Measurements from ENCODE around the gene KLK7. TPM values are rescaled to one million over a fixed set of nuclear protein-coding genes. Genes with fewer than 3 reads are reported as not detected.

Gene KLK7
- total and polyA plus RNA-seq, 12 donors: 0.04 TPM; not detected in 11

DNA sequence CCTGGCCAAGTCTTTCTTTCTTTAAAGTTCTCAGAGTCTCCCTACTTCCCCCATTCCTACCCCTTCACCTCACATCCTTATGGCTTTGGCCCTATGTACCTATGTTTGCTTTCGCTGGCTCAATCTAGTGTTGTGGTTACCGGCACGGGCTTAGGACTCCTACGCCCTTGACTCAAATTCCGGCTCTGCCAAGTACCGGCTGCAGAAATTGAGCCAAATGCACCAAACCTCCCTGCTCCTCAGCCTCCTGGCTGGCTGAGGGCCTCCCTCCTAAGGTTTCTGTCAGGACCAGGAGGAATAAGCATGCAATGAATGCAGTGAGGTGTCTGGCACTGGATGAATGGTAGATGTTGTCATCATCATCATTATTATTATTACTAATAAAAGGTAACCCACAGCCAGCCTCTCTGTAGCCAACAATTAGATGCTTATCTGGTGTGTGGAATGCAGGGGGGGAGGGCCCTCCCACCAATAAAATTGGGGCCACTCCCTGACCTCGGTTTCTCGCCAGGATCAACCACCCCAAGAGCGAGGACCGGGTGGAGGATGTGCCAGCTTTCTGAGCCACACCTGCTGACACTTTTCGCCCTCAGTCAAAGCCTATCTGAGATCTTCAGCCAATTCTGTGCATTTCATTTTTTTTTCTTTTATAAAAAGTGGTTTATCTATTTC lies 51.6 kb downstream of the KLK7 start:
- intact Hi-C loops (cut with DNase I): loop anchor here in 7 of 10 donors (5.0 to 10.0 kb wide), 7 partner anchors 73 to 240 kb away; partner anchors contain the start of genes KLK10 (in 1 of the 7) and KLK8 (in 1 of the 7)
- Histone ChIP-seq H3K27me3 (peaks cover 0 to 73% (median 45%) of the 10 kb centered on the region in 7 donors), H3K9me3 (no peaks in the 10 kb centered on the region)

DNA sequence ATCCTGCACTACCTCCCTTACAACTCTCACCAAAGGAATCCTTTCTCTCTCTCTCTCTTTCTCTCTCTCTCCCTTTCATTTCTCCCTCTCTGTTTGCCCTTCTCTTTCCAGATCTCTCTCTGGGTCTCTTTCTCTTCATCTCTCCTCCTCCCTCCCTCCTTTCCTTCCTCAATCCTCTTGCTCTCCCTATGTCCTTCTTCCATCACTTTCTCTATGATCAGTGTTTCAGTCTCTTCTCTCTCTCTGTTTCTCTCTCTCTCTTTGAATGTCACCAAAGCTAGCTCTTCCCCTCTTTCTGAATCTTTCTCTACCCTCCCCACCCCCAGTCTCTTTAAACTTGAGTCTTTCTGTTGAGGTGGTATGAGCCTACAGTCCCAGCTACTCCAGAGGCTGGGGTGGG lies 52.7 kb downstream of the KLK7 start:
- intact Hi-C loops (cut with DNase I): loop anchor here in 7 of 10 donors (5.0 to 10.0 kb wide), 7 partner anchors 74 to 241 kb away; partner anchors contain the start of genes KLK10 (in 1 of the 7) and KLK8 (in 1 of the 7)
- no peak for ATAC-seq
- TF ChIP-seq, protein P1, sequence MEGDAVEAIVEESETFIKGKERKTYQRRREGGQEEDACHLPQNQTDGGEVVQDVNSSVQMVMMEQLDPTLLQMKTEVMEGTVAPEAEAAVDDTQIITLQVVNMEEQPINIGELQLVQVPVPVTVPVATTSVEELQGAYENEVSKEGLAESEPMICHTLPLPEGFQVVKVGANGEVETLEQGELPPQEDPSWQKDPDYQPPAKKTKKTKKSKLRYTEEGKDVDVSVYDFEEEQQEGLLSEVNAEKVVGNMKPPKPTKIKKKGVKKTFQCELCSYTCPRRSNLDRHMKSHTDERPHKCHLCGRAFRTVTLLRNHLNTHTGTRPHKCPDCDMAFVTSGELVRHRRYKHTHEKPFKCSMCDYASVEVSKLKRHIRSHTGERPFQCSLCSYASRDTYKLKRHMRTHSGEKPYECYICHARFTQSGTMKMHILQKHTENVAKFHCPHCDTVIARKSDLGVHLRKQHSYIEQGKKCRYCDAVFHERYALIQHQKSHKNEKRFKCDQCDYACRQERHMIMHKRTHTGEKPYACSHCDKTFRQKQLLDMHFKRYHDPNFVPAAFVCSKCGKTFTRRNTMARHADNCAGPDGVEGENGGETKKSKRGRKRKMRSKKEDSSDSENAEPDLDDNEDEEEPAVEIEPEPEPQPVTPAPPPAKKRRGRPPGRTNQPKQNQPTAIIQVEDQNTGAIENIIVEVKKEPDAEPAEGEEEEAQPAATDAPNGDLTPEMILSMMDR (IDR thresholded peaks at IDR 0.05): no peak
- DNase-seq: no peak
- Histone ChIP-seq H3K4me1 (no peaks in the 10 kb centered on the region), H3K27ac (no peak overlapping the region), H3K9me3 (no peaks in the 10 kb centered on the region), H3K4me3 (no peak overlapping the region), H3K27me3 (peaks cover 0 to 84% (median 51%) of the 10 kb centered on the region in 7 donors), H3K36me3 (no peaks in the 10 kb centered on the region)

More for the DNA sequence above, 51.6 kb downstream of the KLK7 start:
- Histone ChIP-seq H3K27ac (no peak overlapping the region), H3K36me3 (no peaks in the 10 kb centered on the region), H3K4me1 (no peaks in the 10 kb centered on the region), H3K4me3 (no peak overlapping the region)
- no peak for DNase-seq
- TF ChIP-seq, protein P1 (IDR thresholded peaks at IDR 0.05): no peak
- 80 to 87% methylated on average over 11 of the region's 11 CpGs for WGBS, 2 donors
- ATAC-seq: no peak

DNA sequence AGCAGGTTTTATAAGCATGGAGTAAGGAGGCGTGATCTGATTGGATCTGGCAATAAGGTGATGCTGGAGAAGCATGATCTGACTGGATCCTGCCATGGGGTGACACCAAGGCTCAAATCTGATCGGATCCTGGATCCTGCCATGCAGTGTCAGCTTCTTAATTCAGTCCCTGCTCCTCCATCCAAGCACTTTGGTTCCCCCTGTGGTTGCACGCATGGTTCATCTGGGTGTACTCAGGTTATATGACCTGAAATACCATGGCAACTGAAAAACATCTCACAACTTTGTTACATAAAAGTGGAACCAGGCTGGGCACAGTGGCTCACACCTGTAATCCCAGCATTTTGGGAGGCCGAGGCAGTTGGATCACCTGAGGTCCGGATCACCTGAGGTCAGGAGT lies 54.9 kb downstream of the KLK7 start:
- H3K4me3 ChIP-seq: no peak overlapping the region
- no peak for DNase-seq
- ATAC-seq: no peak
- no peaks in the 10 kb centered on the region for H3K4me1 ChIP-seq
- no peak overlapping the region for H3K27ac ChIP-seq
- WGBS, 2 donors: 81 to 83% methylated on average over 5 of the region's 5 CpGs
- TF ChIP-seq, protein P1 (IDR thresholded peaks at IDR 0.05): no peak
- intact Hi-C loops (cut with DNase I): loop anchor here in 4 of 10 donors (2.0 to 10.0 kb wide), 5 partner anchors 163 to 394 kb away; no protein-coding TSS in a partner anchor
- no peaks in the 10 kb centered on the region for H3K9me3 ChIP-seq
- no peaks in the 10 kb centered on the region for H3K36me3 ChIP-seq
- peaks cover 0 to 91% (median 56%) of the 10 kb centered on the region in 7 donors for H3K27me3 ChIP-seq

Other genes starting within 250 kb of the KLK7 start
- not detected for gene GPR32, start 213.5 kb downstream of the KLK7 start, total RNA-seq
- gene GPR32, start 213.5 kb downstream of the KLK7 start, polyA plus RNA-seq: not detected
- not detected for gene ACP4, start 193.5 kb downstream of the KLK7 start, total RNA-seq
- not detected for gene ACP4, start 193.5 kb downstream of the KLK7 start, polyA plus RNA-seq
- under 1 TPM in 6 of 10 donors, not detected in 4; 0.42 to 0.85 (median 0.64) TPM for gene KLK1, start 160.1 kb downstream of the KLK7 start, total RNA-seq
- gene KLK1, start 160.1 kb downstream of the KLK7 start, polyA plus RNA-seq: under 1 TPM; 0.39 to 0.80 TPM
- not detected for gene KLK15, start 150.3 kb downstream of the KLK7 start, total RNA-seq
- not detected for gene KLK15, start 150.3 kb downstream of the KLK7 start, polyA plus RNA-seq
- gene KLK3, start 129.0 kb downstream of the KLK7 start, total RNA-seq: not detected
- gene KLK3, start 129.0 kb downstream of the KLK7 start, polyA plus RNA-seq: not detected
- not detected for gene KLK2, start 110.5 kb downstream of the KLK7 start, total RNA-seq
- gene KLK2, start 110.5 kb downstream of the KLK7 start, polyA plus RNA-seq: not detected
- not detected for gene KLK4, start 72.5 kb downstream of the KLK7 start, total RNA-seq
- not detected for gene KLK4, start 72.5 kb downstream of the KLK7 start, polyA plus RNA-seq
- not detected for gene KLK5, start 30.9 kb downstream of the KLK7 start, total RNA-seq
- not detected for gene KLK5, start 30.9 kb downstream of the KLK7 start, polyA plus RNA-seq
- gene KLK6, start 14.3 kb downstream of the KLK7 start, total RNA-seq: not detected
- gene KLK6, start 14.3 kb downstream of the KLK7 start, polyA plus RNA-seq: not detected
- gene KLK8, start 17.7 kb upstream of the KLK7 start, total RNA-seq: not detected
- not detected for gene KLK8, start 17.7 kb upstream of the KLK7 start, polyA plus RNA-seq
- gene KLK10, start 35.8 kb upstream of the KLK7 start, total RNA-seq: 1 to 10 TPM in 1 of 10 donors, under 1 TPM in 4, not detected in 5; 0.16 to 1.8 (median 0.38) TPM
- under 1 TPM in 1 of 2 donors, not detected in 1; 0.49 TPM for gene KLK10, start 35.8 kb upstream of the KLK7 start, polyA plus RNA-seq
- gene KLK11, start 42.7 kb upstream of the KLK7 start, total RNA-seq: under 1 TPM in 4 of 10 donors, not detected in 6; 0.27 to 0.46 (median 0.36) TPM
- gene KLK11, start 42.7 kb upstream of the KLK7 start, polyA plus RNA-seq: under 1 TPM; 0.51 to 0.59 TPM
- gene KLK12, start 51.1 kb upstream of the KLK7 start, total RNA-seq: not detected
- gene KLK12, start 51.1 kb upstream of the KLK7 start, polyA plus RNA-seq: not detected
- under 1 TPM in 1 of 10 donors, not detected in 9; 0.32 TPM for gene KLK13, start 81.2 kb upstream of the KLK7 start, total RNA-seq
- 1 to 10 TPM in 1 of 2 donors, not detected in 1; 1.3 TPM for gene KLK13, start 81.2 kb upstream of the KLK7 start, polyA plus RNA-seq
- 1 to 10 TPM in 1 of 10 donors, under 1 TPM in 5, not detected in 4; 0.26 to 1.2 (median 0.58) TPM for gene KLK14, start 99.0 kb upstream of the KLK7 start, total RNA-seq
- gene KLK14, start 99.0 kb upstream of the KLK7 start, polyA plus RNA-seq: under 1 TPM; 0.20 to 0.44 TPM
- 1 to 10 TPM; 2.0 to 5.6 (median 3.2) TPM for gene CTU1, start 124.5 kb upstream of the KLK7 start, total RNA-seq
- 1 to 10 TPM; 2.6 to 4.1 TPM for gene CTU1, start 124.5 kb upstream of the KLK7 start, polyA plus RNA-seq
- 1 to 10 TPM in 6 of 10 donors, under 1 TPM in 3, not detected in 1; 0.41 to 7.0 (median 1.1) TPM for gene SIGLEC9, start 141.0 kb upstream of the KLK7 start, total RNA-seq
- 1 to 10 TPM; 1.0 to 1.8 TPM for gene SIGLEC9, start 141.0 kb upstream of the KLK7 start, polyA plus RNA-seq
- 1 to 10 TPM in 2 of 10 donors, under 1 TPM in 6, not detected in 2; 0.15 to 2.9 (median 0.56) TPM for gene SIGLEC7, start 158.4 kb upstream of the KLK7 start, total RNA-seq
- gene SIGLEC7, start 158.4 kb upstream of the KLK7 start, polyA plus RNA-seq: 1 to 10 TPM; 1.2 to 1.3 TPM
- gene CD33, start 241.2 kb upstream of the KLK7 start, total RNA-seq: 10 to 100 TPM in 1 of 10 donors, 1 to 10 TPM in 6, under 1 TPM in 3; 0.51 to 16.6 (median 1.8) TPM
- 1 to 10 TPM; 2.1 to 5.0 TPM for gene CD33, start 241.2 kb upstream of the KLK7 start, polyA plus RNA-seq

Data from heart right ventricle (tissue), 16 donors.